ENCODE results near the gene PRDM15. TPM values are rescaled to one million over a fixed set of nuclear protein-coding genes. Genes with fewer than 3 reads are reported as not detected.

Gene PRDM15
- total RNA-seq, 6 experiments from 2014 or later = 3.4 to 4.9 (median 4.0) TPM

DNA sequence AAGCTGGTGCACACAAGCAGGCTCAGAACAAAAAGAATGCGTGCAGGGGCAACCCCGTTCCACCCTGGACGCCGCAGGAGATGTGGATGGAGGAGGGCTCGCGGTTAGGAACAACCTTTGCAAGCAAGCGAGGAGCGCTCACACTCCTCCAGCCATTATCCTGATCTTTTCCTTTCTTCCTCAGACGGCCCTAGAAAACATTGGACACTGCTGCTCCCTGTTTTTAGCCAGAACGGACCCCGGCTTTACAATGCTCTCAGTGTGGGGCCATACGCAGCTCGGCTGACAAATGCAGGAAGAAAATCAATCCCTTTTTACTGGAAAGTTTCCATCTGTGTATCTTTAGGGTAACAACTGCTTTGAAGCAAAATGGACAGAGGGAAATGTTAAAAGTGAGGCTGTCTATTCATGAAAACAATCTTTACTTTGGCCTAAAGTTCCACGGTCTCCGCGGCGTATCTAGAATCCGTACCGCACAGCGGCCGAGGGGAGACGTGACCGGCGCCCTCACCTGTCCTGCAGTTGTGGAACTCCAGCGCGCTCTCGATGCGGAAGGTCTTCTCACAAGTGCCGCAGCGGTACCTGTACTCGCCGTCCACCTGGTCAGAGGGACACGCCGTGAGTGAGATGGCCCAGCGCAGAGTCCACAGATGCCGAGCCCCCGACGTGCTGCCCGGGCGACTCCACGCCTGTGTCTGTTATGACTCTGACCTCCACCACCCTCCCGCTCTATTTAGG lies 44.0 kb downstream of the PRDM15 start:
- TF ChIP-seq, protein P1, sequence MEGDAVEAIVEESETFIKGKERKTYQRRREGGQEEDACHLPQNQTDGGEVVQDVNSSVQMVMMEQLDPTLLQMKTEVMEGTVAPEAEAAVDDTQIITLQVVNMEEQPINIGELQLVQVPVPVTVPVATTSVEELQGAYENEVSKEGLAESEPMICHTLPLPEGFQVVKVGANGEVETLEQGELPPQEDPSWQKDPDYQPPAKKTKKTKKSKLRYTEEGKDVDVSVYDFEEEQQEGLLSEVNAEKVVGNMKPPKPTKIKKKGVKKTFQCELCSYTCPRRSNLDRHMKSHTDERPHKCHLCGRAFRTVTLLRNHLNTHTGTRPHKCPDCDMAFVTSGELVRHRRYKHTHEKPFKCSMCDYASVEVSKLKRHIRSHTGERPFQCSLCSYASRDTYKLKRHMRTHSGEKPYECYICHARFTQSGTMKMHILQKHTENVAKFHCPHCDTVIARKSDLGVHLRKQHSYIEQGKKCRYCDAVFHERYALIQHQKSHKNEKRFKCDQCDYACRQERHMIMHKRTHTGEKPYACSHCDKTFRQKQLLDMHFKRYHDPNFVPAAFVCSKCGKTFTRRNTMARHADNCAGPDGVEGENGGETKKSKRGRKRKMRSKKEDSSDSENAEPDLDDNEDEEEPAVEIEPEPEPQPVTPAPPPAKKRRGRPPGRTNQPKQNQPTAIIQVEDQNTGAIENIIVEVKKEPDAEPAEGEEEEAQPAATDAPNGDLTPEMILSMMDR (IDR thresholded peaks at IDR 0.05) = no peak
- Mint-ChIP-seq H3K9me3 (no peaks in the 10 kb centered on the region), H3K27me3 (ENCODE audit: insufficient read depth) (no peaks in the 10 kb centered on the region; the same call in 1 of the 2 replicates), H3K36me3 (ENCODE audit: low read depth) (peaks cover 4% of the 10 kb centered on the region; the same call in 1 of the 2 replicates), H3K27ac (no peak overlapping the region), H3K4me1 (ENCODE audit: low read depth) (no peaks in the 10 kb centered on the region), H3K4me3 (no peak overlapping the region)
- DNase-seq = no peak

DNA sequence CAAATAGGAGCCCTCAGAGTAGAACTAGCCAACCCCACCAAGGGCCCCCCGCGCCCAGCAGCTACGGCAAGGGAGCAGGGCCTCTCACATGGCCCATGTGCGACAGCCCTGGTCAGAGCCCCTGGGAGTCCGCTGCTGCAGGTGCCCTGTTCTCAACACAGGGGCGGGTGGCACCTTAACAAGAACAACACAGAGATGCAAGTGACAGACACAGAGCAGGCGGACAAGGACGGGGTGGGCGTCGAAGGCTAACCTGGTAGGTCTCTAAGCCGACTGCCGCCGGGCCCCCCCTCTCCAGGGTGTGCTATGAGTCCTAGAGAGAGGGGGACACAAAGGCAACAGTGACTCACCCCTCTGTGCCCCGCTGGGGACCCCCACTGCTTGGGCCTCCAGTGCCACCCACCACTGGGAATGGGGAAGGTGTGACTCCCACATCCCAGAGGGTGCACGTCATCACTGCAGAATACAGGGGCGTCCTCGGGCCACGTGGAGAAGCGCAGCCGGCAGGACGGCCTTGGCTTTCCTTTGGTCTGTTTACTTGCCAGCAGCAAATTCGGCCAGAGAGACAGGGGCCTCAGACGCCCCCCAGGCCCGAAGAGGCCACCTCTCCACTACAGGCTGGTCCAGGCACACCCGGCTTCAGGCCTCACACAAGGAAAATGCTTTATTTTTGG lies 44.8 kb downstream of the PRDM15 start:
- Mint-ChIP-seq H3K9me3 (no peaks in the 10 kb centered on the region), H3K27me3 (ENCODE audit: insufficient read depth) (no peaks in the 10 kb centered on the region; the same call in 1 of the 2 replicates), H3K4me3 (no peak overlapping the region), H3K4me1 (ENCODE audit: low read depth) (no peaks in the 10 kb centered on the region), H3K27ac (no peak overlapping the region), H3K36me3 (ENCODE audit: low read depth) (peaks cover 4% of the 10 kb centered on the region; the same call in 1 of the 2 replicates)
- TF ChIP-seq, protein P1 (IDR thresholded peaks at IDR 0.05) = no peak
- no peak for DNase-seq

DNA sequence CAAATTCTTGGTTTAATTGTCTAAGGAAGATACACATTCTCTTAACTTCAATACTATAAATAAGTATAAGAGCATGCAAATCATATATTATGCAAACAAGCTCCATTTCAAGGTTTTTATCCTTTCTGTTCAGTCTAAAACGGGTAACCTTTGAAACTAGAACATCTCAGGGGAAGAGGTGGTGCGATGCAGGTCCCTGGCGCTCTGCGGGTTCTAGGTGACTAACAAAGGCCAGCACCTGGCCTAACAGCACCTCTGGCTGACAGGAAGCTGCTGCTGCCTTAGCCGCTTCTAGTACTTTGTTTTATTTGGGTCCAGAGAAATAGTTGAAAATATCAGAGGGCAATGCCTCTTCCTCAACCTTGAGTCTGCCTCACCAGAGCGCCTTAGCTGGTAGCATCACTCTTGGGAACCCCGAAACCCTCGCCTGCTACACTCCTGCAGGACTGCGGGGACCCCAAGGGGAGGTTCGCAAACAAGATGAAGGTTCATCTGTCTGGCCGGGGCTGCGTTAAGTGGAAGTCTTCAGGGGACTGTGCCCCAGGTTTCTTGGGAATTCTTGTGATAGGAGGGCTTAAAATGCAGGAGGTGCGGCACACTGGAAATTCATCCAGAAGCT lies 45.5 kb downstream of the PRDM15 start:
- H3K9me3 Mint-ChIP-seq = no peaks in the 10 kb centered on the region
- H3K4me1 Mint-ChIP-seq (ENCODE audit: low read depth) = no peaks in the 10 kb centered on the region

DNA sequence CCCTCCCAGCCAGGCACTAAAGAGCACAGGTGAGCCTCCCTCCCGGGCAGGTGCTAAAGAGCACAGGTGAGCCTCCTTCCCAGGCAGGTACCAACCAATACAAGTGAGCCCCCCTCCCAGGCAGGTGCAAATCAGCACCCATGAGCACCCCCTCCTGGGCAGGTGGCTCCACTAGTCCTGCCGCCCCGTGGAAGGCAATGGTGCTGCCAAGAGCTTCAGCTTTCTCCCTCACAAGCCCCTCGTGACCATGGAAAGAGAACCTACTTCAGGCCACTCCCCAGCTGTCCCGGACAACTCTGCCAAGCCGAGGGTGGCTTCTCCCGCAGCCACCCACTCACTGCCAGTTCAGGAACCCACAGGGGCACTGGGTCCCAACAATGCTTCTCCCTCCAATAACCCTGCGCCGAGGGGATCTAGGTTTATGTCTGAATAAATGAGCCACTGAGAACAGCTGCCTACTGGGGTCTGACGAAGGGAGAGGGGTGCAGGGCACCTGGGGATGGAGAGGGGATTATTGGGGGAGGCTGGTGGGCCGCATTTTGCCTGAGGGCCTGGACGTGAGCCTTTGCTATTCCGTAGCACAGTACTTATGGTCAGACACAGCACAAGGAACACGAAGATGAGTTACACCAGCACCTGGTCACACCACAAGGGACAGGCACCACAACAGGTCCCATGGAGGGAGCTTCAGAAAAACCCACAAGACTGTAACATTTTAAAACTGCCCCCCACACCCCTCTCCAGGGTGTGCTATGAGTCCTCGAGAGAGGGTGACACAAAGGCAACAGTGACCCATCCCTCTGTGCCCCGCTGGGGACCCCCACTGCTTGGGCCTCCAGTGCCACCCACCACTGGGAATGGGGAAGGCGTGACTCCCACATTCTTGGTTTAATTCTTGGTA lies 46.3 kb downstream of the PRDM15 start:
- Mint-ChIP-seq H3K9me3 (no peaks in the 10 kb centered on the region), H3K27me3 (ENCODE audit: insufficient read depth) (no peaks in the 10 kb centered on the region; the same call in 1 of the 2 replicates), H3K27ac (no peak overlapping the region), H3K36me3 (ENCODE audit: low read depth) (peaks cover 4% of the 10 kb centered on the region; the same call in 1 of the 2 replicates), H3K4me1 (ENCODE audit: low read depth) (no peaks in the 10 kb centered on the region), H3K4me3 (no peak overlapping the region)
- DNase-seq = no peak
- TF ChIP-seq, protein P1 (IDR thresholded peaks at IDR 0.05) = 0 out of 2 replicates have a peak, but pooled peaks have one; percentile 14

More for the DNA sequence above, 45.5 kb downstream of the PRDM15 start:
- Mint-ChIP-seq H3K27me3 (ENCODE audit: insufficient read depth) (no peaks in the 10 kb centered on the region; the same call in 1 of the 2 replicates), H3K36me3 (ENCODE audit: low read depth) (peaks cover 4% of the 10 kb centered on the region; the same call in 1 of the 2 replicates), H3K4me3 (no peak overlapping the region), H3K27ac (no peak overlapping the region)
- DNase-seq = no peak
- TF ChIP-seq, protein P1 (IDR thresholded peaks at IDR 0.05) = no peak

All from HFFc6 (cell line).